HG03280 (cell line): ENCODE measurements around the gene SLC39A5.

Source experiments
- ATAC-seq: cut with Tn5 transposase; IDR thresholded peaks from one replicate; pipeline ENCODE4 v1.9.1; 2021; ENCODE audit warnings: mild to moderate bottlenecking, moderate library complexity; ENCODE audit not compliant: unreplicated experiment

Gene SLC39A5

DNA sequence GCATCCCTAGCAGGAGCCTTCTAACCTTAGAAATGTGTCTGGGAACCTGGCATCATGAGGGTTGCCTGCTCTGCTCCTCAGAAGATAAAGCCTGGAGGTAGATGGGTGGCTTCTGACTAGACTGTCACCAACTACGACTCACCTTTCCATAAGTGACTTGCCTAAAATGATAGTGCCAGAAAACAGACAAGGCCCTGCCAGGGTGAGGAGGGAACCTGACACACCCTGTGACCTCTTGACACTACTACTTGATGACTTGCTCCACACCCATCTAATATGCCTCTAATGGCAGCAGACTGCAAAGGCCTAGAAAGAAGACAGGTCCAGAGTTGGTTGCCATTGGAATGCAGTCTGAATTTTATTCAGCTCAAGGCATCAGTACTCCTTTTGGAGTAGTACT, 17.5 kb upstream of the SLC39A5 start:
- no peak for ATAC-seq

GRCh38 chr12:56213878-56214277, 16.0 kb upstream of the SLC39A5 start:
- no peak for ATAC-seq

DNA sequence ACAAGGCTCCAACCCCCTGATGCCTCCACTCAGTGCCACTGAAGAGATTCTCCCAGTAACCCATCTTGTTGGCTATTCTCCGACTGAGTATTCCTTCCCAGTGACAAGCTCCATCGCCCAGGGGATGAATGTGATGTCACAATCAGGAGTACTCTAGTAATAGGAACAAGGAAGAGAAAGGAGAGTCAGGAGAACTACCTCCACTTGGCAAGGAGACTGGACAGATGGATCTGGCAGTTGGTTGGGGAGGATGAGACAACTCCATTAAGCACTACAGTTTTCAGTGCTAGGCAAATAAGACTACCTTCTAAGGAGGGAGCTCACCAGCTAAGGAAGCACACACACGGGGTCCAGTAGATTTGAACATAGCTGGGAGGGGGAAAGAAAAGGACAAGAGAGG, 13.4 kb upstream of the SLC39A5 start:
- no peak for ATAC-seq

GRCh38 chr12:56219840-56220239, 10.0 kb upstream of the SLC39A5 start:
- ATAC-seq = no peak

DNA sequence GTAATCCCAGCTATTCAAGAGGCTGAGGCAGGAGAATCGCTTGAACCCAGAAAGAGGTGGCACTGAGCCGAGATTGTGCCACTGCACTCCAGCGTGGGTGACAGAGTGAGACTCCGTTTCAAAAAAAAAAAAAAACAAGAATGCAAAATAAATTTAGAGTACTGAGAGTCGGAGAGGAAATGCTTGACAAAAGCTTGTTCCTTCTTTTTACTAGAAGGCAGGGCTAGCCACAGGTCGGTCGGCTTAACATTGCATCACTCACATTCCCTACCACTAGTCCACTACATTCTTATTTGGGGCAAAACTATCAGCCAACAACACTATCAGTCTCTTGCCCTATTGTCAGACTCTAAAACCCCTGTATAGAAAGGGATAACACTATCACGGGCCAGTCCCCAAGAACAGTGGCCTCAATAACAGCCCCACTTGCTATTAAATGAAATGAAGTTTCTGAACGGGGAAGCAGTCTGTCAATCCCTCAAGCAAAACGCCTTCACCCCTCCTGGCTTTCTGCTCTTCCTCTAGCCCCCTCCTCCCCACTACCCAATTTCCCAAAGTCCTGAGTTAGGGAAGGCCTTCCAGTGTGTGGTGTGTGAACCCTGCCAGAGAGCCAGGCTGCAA, 9.1 kb upstream of the SLC39A5 start:
- ATAC-seq = no peak

GRCh38 chr12:56221232-56221756, 8.6 kb upstream of the SLC39A5 start:
- peak; percentile 21 for ATAC-seq

- peak; percentile 79 for ATAC-seq
These were observed 7.9 kb upstream of the SLC39A5 start, which contains the start of gene RNF41 for GRCh38 chr12:56221757-56222530. Gene RNF41 (minus strand): TSS chr12:56221922. CDS start chr12:56214047, 7,875 bp downstream.

- no peak for ATAC-seq
These were observed 7.3 kb upstream of the SLC39A5 start for GRCh38 chr12:56222531-56222895.

DNA sequence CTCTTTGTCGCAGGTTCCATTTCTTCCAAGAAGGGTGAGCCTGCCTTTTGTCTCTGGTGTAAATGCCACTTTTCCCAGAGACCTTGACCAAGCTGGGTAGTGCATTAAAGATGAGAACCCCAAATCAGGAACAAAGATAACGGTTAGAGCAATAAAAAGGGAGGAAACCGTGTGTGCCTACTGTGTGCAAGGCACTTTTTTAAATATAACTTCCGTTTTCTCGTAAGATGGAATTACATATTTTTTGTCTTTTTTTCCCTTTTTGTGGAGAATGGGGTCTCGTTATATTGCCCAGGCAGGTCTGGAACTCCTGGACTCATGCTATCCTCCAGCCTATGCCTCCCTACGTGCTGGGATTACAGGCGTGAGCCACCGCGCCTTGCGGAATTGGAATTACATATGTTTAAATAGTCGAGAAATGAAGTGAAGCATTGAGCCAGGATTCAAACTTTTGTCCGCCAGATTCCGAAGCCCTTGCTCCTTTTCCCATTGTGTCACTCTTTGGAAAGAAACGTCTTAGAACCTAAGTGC, 6.2 kb upstream of the SLC39A5 start:
- ATAC-seq = no peak

GRCh38 chr12:56224102-56224701, 5.6 kb upstream of the SLC39A5 start, which contains the start of gene NABP2:
Gene NABP2 (plus strand): TSS chr12:56224342. CDS start chr12:56224857, 515 bp downstream.
- ATAC-seq = peak; percentile 81

DNA sequence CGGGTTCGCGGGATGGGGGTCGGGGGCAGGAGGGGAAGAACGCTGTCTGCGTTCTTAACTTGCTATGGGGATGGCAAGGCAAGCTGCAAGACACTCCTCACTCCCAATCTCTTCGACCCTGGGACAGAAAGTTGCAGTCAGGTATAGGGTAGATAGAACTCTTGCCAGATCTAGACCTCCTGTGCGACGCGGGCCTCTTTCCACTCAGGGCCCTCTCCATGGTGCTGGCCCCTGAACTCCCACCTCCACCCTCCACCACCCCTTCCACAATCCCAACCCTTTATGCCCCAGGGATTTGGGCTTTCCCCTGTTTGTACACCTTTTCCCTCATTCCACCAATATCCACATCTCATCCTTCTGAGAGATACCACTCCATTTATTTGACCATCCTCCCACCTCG, 4.9 kb upstream of the SLC39A5 start:
- no peak for ATAC-seq

GRCh38 chr12:56229082-56229481, 769 bp upstream of the SLC39A5 start:
- ATAC-seq = no peak

- ATAC-seq = no peak
These were observed 757 bp downstream of the SLC39A5 start for GRCh38 chr12:56230432-56231183.

- ATAC-seq = no peak
These were observed 1.3 kb downstream of the SLC39A5 start for GRCh38 chr12:56231184-56231582.

GRCh38 chr12:56234746-56235436, 5.0 kb downstream of the SLC39A5 start:
- ATAC-seq = no peak

- no peak for ATAC-seq
These were observed 6.2 kb downstream of the SLC39A5 start for GRCh38 chr12:56236091-56236490.

DNA sequence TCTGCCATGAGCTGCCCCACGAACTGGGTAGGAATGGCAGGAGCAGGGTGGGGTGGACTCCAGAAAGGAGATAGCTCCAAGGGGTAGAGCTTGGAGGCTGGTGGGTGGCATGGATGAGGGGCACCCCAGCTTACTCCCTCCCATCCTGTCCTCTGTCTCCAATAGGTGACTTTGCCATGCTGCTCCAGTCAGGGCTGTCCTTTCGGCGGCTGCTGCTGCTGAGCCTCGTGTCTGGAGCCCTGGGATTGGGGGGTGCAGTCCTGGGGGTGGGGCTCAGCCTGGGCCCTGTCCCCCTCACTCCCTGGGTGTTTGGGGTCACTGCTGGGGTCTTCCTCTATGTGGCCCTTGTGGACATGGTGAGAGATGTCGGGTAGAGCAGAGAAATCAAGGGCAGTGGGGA, 7.1 kb downstream of the SLC39A5 start:
- no peak for ATAC-seq

DNA sequence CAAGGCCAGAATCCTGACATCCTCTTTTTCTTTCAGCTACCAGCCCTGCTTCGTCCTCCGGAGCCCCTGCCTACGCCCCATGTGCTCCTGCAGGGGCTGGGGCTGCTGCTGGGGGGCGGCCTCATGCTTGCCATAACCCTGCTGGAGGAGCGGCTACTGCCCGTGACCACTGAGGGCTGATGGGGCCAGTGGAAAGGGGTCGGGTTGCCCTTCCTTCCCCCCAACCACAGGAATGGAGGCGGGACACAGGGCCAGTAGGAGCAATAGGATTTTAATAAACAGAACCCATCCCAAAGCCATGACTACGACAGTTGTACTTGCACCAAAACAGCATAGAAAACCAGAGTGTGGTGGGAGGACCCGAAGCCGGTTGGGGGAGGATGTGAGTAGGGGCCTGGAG, 7.7 kb downstream of the SLC39A5 start:
- no peak for ATAC-seq

DNA sequence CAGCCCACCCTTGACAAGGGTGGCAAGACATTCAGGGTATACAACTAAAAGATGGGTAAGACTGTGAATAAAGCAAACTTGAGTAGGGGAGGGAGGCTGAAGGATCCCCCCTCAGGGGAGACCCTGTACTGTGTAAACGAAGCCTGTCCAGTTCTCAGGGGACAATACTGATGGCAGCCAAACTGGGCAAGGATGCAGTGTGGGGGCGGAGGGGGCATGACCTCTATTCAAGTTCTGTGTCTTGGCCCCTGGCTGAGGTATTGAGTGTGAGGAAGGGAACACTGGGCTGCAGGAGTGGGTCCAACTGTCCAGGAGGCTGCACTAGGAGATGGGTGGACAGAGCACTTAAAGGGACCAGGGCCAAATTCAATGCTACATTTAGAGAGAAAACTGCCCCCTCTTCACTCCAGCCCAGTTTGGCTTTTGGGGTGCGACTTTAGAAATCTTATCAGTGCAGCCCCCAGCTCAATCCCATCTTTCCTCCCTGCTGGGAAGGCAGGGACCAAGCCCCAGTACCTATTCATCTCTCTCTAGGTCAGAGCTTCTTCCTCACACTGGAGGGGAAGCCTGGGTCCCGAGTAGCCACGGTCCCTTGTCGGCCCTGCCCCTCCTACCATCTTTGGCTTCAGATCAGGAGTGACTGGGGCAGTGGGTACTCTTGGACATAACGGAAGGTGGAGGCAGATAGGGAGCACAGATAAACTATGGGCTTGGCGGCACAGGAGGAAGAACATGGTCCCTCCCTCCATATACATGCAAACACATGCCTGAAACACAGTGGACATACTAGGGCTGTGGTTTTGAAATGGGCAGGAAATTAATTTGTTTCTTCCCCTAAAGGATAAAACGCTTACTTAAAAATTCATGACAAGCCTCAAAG, 11.8 kb downstream of the SLC39A5 start:
- no peak for ATAC-seq
